ENCODE data around the gene OR7C1.

OR7C1 gene

GRCh38 chr19:14835011-14835410 lies at the start of gene OR7C1, which contains the start of gene OR7A5:
OR7C1 (minus strand) TSS chr19:14835185; CDS start chr19:14800136, 35,049 bp downstream.
OR7A5 (minus strand) TSS chr19:14835185; CDS start chr19:14828241, 6,944 bp downstream.
- Histone ChIP-seq H3K4me2 (ENCODE audit: low read length) (no peak within 1 kb of the TSS), H3F3A (ENCODE audit: control insufficient read depth, insufficient read depth) (no peaks in the 10 kb centered on the region), H3K27ac (ENCODE audit: low read depth, low read length) (no peak within 1 kb of the TSS), H3K4me3 (ENCODE audit: low read length) (no peak within 1 kb of the TSS), H3K27me3 (ENCODE audit: control insufficient read depth, low read length) (no peaks in the 10 kb centered on the region), H3K9me2 (replicated peaks; ENCODE audit: control insufficient read depth, low read length) (no peaks in the 10 kb centered on the region), H3K36me3 (ENCODE audit: control insufficient read depth, low read length) (no peaks in the 10 kb centered on the region), H4K20me1 (ENCODE audit: control insufficient read depth, insufficient read depth, low read depth, low read length) (no peaks in the 10 kb centered on the region), H3K79me2 (ENCODE audit: control insufficient read depth, low read length) (no peaks in the 10 kb centered on the region), H3K4me1 (ENCODE audit: control insufficient read depth, low read length) (no peaks in the 10 kb centered on the region), H3K9me3 (ENCODE audit: control insufficient read depth, insufficient read depth, low read length) (no peaks in the 10 kb centered on the region)
- TF ChIP-seq EZH2phosphoT487 (IDR thresholded peaks at IDR 0.05; ENCODE audit: borderline replicate concordance, low read length) (no peak), CTCF (IDR thresholded peaks at IDR 0.05; ENCODE audit: low read depth, low read length, poor library complexity, severe bottlenecking) (no peak)

DNA sequence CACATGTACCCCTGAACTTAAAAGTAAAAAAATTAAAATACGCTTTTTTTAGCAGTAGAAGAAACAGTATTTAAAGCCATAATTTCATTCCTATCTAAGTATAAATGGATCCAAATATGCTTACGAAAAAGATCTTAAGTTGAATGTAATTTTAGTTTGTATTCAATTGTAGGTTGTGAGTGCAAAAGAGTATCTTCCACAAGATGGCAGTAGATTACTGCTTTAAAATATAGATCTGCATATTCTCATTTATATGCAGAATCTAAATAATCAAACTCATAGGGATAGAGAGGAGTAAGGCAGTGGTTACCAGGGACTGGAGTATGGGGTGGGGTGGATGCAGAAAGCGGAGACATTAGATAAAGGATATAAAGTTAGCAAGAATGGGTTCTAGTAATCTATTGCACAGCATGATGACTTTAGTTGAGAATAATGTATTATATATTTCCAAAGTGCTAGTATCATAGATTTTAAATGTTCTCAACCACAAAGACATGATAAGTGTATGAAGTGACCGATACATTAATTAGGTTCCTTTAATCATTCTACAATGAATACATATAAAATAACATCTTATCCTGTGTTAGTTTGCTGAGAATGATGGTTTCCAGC lies 36.7 kb upstream of the OR7C1 start:
- no peak overlapping the region for H3K4me3 ChIP-seq (ENCODE audit: low read length)
- no peaks in the 10 kb centered on the region for H3K4me1 ChIP-seq (ENCODE audit: control insufficient read depth, low read length)
- H3K36me3 ChIP-seq (ENCODE audit: control insufficient read depth, low read length): no peaks in the 10 kb centered on the region
- no peaks in the 10 kb centered on the region for H4K20me1 ChIP-seq (ENCODE audit: control insufficient read depth, insufficient read depth, low read depth, low read length)
- no peaks in the 10 kb centered on the region for H3K9me2 ChIP-seq (replicated peaks; ENCODE audit: control insufficient read depth, low read length)
- no peak overlapping the region for H3K27ac ChIP-seq (ENCODE audit: low read depth, low read length)
- TF ChIP-seq CTCF (IDR thresholded peaks at IDR 0.05; ENCODE audit: low read depth, low read length, poor library complexity, severe bottlenecking) (peak; percentile 66), EZH2phosphoT487 (IDR thresholded peaks at IDR 0.05; ENCODE audit: borderline replicate concordance, low read length) (no peak)
- H3K9me3 ChIP-seq (ENCODE audit: control insufficient read depth, insufficient read depth, low read length): no peaks in the 10 kb centered on the region
- H3K27me3 ChIP-seq (ENCODE audit: control insufficient read depth, low read length): no peaks in the 10 kb centered on the region
- H3K79me2 ChIP-seq (ENCODE audit: control insufficient read depth, low read length): no peaks in the 10 kb centered on the region
- H3K4me2 ChIP-seq (ENCODE audit: low read length): no peak overlapping the region
- no peaks in the 10 kb centered on the region for H3F3A ChIP-seq (ENCODE audit: control insufficient read depth, insufficient read depth)

DNA sequence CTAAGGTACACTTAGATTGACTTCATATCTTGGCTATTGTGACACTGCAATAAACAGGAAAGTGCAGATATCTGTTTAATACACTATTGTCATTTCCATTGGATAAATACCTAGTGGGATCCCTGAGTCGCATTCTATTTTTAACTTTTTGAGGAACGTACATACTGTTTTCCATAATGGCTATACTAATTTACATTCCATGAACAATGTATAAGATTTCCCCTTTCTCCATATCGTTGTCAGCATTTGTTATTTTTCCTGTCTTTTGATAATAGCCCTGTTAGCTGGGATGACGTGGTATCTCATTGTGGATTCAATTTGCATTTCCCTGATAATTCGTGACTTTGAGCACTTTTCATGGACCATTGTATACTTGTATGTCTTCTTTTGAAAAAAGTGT lies 33.5 kb upstream of the OR7C1 start:
- Histone ChIP-seq H3K4me2 (ENCODE audit: low read length) (no peak overlapping the region), H3K79me2 (ENCODE audit: control insufficient read depth, low read length) (no peaks in the 10 kb centered on the region), H3K36me3 (ENCODE audit: control insufficient read depth, low read length) (no peaks in the 10 kb centered on the region), H4K20me1 (ENCODE audit: control insufficient read depth, insufficient read depth, low read depth, low read length) (no peaks in the 10 kb centered on the region), H3K9me3 (ENCODE audit: control insufficient read depth, insufficient read depth, low read length) (no peaks in the 10 kb centered on the region), H3K27ac (ENCODE audit: low read depth, low read length) (no peak overlapping the region), H3K4me3 (ENCODE audit: low read length) (no peak overlapping the region), H3K9me2 (replicated peaks; ENCODE audit: control insufficient read depth, low read length) (no peaks in the 10 kb centered on the region), H3K4me1 (ENCODE audit: control insufficient read depth, low read length) (no peaks in the 10 kb centered on the region), H3F3A (ENCODE audit: control insufficient read depth, insufficient read depth) (no peaks in the 10 kb centered on the region), H3K27me3 (ENCODE audit: control insufficient read depth, low read length) (no peaks in the 10 kb centered on the region)
- TF ChIP-seq CTCF (IDR thresholded peaks at IDR 0.05; ENCODE audit: low read depth, low read length, poor library complexity, severe bottlenecking): no peak
- TF ChIP-seq EZH2phosphoT487 (IDR thresholded peaks at IDR 0.05; ENCODE audit: borderline replicate concordance, low read length): no peak
